Activated CD4-positive, alpha-beta T cell treated with anti-CD3 and anti-CD28 coated beads, Interleukin-2, amount 10 ng/mL, durations not matched to agents 7 days and 5 days (primary cell): ENCODE measurements around the gene DOCK10. TPM values are rescaled to one million over a fixed set of nuclear protein-coding genes. Genes with fewer than 3 reads are reported as not detected.

ENCODE experiments used
- CTCF ChIA-PET: fragments of 350-600 bp; sonication (Branson Sonifier 250); formaldehyde crosslinking; loops from one replicate; lab custom pipeline; 2021; ENCODE audit warnings: antibody characterized with exemption; lab: Charles Lee
- POLR2A ChIA-PET: fragments of 350-600 bp; sonication (Branson Sonifier 250); formaldehyde crosslinking; loops from one replicate; lab custom pipeline; 2021; ENCODE audit warnings: antibody characterized with exemption; lab: Charles Lee
- DNase-seq: peaks from one replicate; pipeline ENCODE4 v3.0.0-alpha.2; 2020
- H3K27ac Mint-ChIP-seq: one replicate; pipeline ENCODE4 v1.8.0; 2021; ENCODE audit warnings: mild to moderate bottlenecking, moderate library complexity, mixed read lengths
- H3K27me3 Mint-ChIP-seq: one replicate; pipeline ENCODE4 v1.8.0; 2021; ENCODE audit warnings: mixed read lengths
- H3K36me3 Mint-ChIP-seq: one replicate; pipeline ENCODE4 v1.8.0; 2021; ENCODE audit warnings: low read depth, mixed read lengths
- H3K4me1 Mint-ChIP-seq: one replicate; pipeline ENCODE4 v1.8.0; 2021; ENCODE audit warnings: mixed read lengths
- H3K4me3 Mint-ChIP-seq: one replicate; pipeline ENCODE4 v1.8.0; 2021; ENCODE audit warnings: mild to moderate bottlenecking, moderate library complexity, mixed read lengths
- H3K9me3 Mint-ChIP-seq: one replicate; pipeline ENCODE4 v1.8.0; 2021; ENCODE audit warnings: mixed read lengths
- total RNA-seq, 2 experiments: library from RNA; stranded (reverse); gene quantifications; one replicate each; pipeline ENCODE4 v1.2.3, GENCODE V29; 2021

The DOCK10 gene
- total RNA-seq, 2 experiments from 2014 or later: 269 to 281 TPM

DNA sequence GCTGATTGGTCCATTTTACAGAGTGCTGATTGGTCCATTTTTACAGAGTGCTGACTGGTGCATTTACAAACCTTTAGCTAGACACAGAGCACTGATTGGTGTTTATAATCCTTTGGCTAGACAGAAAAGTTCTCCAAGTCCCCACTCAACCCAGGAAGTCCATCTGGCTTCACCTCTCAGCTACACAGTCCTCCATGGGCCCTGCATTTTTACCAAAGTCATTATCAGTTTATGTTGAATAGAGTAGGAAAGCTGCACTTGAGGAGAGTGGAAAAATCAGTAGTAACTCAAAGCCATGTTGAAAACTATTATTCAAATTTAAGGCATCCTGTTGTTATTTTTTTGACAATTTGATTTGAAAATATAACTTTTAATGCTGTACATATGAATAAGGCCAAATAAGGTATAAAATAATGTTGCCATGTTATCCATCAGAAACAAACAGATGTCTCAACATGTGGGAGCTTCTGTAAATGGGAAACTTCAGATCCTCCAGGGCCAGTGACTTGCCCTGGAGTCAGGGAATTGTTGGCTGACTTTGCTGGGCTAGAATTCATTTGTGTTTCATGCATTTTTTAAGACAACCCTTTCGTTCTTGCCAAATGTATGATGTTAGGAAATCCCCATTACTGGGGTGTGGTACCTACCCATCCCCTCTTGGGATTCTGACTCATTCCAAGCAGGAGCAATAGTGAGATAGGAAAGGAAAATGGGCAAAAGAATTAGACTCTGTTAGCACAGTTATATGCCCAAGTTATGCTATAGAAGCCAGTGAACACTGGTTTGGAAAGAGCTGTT is 288.3 kb downstream of the DOCK10 start:
- ChIA-PET POLR2A (no interaction called here), CTCF (interaction anchor here (1.2 to 1.3 kb wide), 2 partner anchors 10 to 12 kb away, joined by 3 read pairs; no protein-coding TSS in a partner anchor)
- Mint-ChIP-seq H3K36me3 (peaks cover 23% of the 10 kb centered on the region), H3K27me3 (no peaks in the 10 kb centered on the region), H3K4me3 (no peak overlapping the region), H3K4me1 (no peaks in the 10 kb centered on the region), H3K27ac (no peak overlapping the region), H3K9me3 (peaks cover 24% of the 10 kb centered on the region)
- DNase-seq: no peak

DNA sequence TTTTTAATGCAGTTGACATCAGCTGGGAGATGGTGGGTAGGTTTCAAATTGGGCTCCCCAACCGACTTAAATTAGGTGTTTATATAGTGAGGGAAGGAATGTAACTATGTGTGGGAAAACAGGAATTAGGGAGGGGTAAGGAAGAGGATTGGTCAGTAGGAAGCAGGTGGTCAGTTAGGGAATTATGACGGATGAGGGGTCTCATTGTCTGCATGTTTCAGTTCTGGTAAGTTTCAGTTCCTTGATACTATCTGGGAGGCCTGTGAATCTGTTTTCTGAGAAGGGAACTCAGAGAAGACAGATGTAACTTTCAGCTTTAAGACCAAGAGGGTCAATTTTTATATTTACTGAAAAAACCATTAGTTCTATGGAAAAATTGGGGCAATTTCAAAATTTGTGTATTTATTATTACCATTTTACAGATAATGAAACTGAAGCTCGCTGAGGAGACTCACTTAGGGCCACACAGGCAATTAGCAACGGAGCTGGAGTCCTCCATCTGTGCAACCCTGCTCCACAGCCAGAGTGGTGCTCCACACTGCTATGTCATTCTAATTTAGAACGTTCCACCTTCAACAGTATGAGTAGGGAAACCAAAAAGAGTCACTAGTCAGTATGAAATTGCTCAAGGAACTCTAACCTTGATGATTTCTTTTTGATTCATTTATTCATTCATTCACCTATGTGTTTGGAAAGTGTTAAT is 290.1 kb downstream of the DOCK10 start:
- CTCF ChIA-PET: no interaction called here
- H3K27me3 Mint-ChIP-seq: peaks cover 3% of the 10 kb centered on the region
- peaks cover 7% of the 10 kb centered on the region for H3K9me3 Mint-ChIP-seq
- H3K27ac Mint-ChIP-seq: no peak overlapping the region
- no peaks in the 10 kb centered on the region for H3K4me1 Mint-ChIP-seq
- POLR2A ChIA-PET: no interaction called here
- peaks cover 5% of the 10 kb centered on the region for H3K36me3 Mint-ChIP-seq
- H3K4me3 Mint-ChIP-seq: no peak overlapping the region
- DNase-seq: no peak

DNA sequence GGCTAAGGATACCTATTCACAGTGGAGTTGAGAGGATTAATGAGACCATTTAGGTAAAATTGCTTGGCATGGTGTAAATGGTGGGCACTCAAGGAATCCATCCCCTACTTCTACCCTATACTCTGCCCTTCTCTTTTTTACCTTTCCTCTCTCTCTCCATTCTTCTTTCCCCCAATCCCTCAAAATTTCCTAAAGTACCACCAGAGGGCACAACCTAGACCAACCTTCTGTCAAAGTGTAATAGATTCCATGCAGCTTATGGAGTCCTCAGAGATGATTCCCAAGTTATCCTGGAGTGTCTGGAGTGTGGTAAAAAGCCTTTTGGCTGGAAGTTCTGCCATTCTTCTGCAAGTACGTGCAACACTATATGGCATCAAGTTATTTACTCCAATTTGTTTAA is 293.1 kb downstream of the DOCK10 start:
- Mint-ChIP-seq H3K4me3 (no peak overlapping the region), H3K27me3 (peaks cover 3% of the 10 kb centered on the region), H3K4me1 (no peaks in the 10 kb centered on the region), H3K36me3 (no peaks in the 10 kb centered on the region), H3K9me3 (no peaks in the 10 kb centered on the region), H3K27ac (no peak overlapping the region)
- ChIA-PET CTCF (no interaction called here), POLR2A (no interaction called here)
- DNase-seq: no peak

DNA sequence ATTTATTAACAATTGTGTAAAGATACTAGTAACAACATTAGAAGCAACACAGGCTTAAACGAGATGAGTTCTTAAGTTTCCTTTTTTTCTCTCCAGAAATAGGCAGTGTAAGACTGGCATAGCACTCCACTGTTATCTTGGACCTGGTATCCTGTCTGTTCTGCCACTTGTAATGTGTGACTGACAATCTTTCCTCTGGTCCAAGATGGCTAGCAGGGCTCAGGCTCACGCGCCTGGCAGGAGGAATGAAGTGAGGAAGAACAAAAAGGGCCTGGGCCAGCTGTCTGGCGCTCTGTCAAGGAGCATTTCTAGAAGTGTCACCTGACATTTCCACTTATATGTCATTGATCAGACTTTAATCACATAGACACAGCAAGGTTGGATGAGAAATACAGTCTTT is 294.5 kb downstream of the DOCK10 start:
- Mint-ChIP-seq H3K4me1 (no peaks in the 10 kb centered on the region), H3K27ac (no peak overlapping the region), H3K4me3 (no peak overlapping the region), H3K27me3 (peaks cover 3% of the 10 kb centered on the region), H3K9me3 (peaks cover 3% of the 10 kb centered on the region), H3K36me3 (no peaks in the 10 kb centered on the region)
- CTCF ChIA-PET: no interaction called here
- POLR2A ChIA-PET: no interaction called here
- DNase-seq: no peak

DNA sequence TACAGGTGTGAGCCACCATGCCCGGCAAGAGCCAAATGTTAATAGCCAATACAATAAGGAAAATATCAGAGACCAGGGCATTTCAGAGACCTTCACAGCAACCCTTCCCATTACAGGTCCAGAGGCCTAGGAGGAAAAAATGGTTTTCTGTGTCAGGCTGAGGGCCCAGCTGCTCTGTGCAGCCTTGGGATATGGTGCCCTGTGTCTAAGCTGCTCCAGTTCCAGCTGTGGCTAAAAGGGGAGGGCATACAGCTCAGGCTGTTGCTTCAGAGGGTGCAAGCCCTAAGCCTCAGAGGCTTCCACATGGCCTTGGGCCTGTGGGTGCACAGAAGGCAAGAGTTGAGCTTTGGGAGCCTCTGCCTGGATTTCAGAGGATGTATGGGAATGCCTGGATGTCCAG is 306.0 kb downstream of the DOCK10 start:
- H3K27ac Mint-ChIP-seq: no peak overlapping the region
- CTCF ChIA-PET: interaction anchor here (0.6 kb wide), 1 partner anchor 388 kb away, joined by 3 read pairs; no protein-coding TSS in a partner anchor
- DNase-seq: no peak
- no peaks in the 10 kb centered on the region for H3K27me3 Mint-ChIP-seq
- H3K4me3 Mint-ChIP-seq: no peak overlapping the region
- H3K36me3 Mint-ChIP-seq: no peaks in the 10 kb centered on the region
- H3K9me3 Mint-ChIP-seq: peaks cover 14% of the 10 kb centered on the region
- POLR2A ChIA-PET: no interaction called here
- no peaks in the 10 kb centered on the region for H3K4me1 Mint-ChIP-seq

DNA sequence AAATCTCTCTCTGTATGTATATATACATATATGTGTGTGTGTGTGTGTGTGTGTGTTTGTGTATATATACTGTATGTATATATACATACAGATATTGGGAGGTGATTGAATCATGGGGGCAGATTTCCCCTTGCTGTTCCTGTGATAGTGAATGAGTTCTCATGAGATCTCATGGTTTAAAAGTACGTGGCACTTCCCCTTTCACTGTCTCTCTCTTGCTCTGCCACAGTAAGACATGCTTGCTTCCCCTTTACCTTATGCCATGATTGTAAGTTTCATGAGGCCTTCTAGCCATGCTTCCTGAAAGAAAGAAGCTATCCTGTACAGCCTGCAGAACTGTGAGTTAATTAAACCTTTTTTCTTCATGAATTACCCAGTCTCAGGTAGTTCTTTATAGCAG is 307.3 kb downstream of the DOCK10 start:
- H3K9me3 Mint-ChIP-seq: peaks cover 14% of the 10 kb centered on the region
- ChIA-PET CTCF (no interaction called here), POLR2A (no interaction called here)

DNA sequence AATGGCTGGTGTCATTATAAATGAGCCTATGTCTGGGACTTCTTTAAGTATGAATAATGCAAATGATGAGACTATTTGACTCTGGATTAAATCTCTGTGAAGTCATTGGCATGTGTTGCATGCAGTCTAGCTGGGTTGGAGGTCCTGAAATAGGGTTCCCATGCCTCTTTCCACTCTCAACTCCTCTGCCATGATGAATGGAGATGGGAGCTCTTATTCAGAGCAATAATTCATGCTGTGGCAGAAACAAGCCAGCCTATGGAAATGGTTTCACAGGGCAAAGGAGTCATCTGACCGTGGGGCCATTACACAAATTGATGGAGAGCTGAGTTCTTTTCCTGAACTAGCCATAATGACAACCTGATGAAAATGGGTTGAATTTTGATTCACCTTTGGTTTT is 310.6 kb downstream of the DOCK10 start:
- no peak for DNase-seq
- Mint-ChIP-seq H3K9me3 (peaks cover 19% of the 10 kb centered on the region), H3K4me1 (no peaks in the 10 kb centered on the region), H3K4me3 (no peak overlapping the region), H3K36me3 (no peaks in the 10 kb centered on the region), H3K27ac (no peak overlapping the region), H3K27me3 (peaks cover 7% of the 10 kb centered on the region)
- CTCF ChIA-PET: no interaction called here
- POLR2A ChIA-PET: no interaction called here

More for the DNA sequence above, 307.3 kb downstream of the DOCK10 start:
- Mint-ChIP-seq H3K4me1 (no peaks in the 10 kb centered on the region), H3K36me3 (no peaks in the 10 kb centered on the region), H3K4me3 (no peak overlapping the region), H3K27ac (no peak overlapping the region), H3K27me3 (peaks cover 3% of the 10 kb centered on the region)
- DNase-seq: no peak

DNA sequence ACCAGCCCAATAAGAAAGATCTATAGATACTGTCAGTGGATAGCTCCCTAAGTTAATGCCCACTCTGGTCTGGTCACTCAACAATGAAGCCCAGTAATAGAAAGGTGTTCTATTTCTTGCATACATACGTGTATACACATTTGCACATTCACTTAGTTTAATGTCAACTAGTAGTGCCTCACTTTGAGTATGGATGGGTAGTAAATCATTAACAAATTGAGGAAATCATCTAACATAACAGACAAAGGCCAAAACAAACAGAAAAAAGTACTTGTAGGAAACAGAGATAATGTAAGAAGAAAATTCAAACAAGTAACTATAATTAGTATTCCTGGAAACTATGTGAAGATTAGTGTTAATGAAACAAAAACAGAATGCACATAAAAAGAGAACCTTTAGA is 312.8 kb downstream of the DOCK10 start:
- Mint-ChIP-seq H3K9me3 (peaks cover 13% of the 10 kb centered on the region), H3K27ac (no peak overlapping the region), H3K4me1 (no peaks in the 10 kb centered on the region), H3K36me3 (no peaks in the 10 kb centered on the region), H3K4me3 (no peak overlapping the region), H3K27me3 (peaks cover 9% of the 10 kb centered on the region)
- POLR2A ChIA-PET: no interaction called here
- no peak for DNase-seq
- CTCF ChIA-PET: interaction anchor here (0.7 kb wide), 1 partner anchor 20 kb away, joined by 3 read pairs; no protein-coding TSS in a partner anchor

DNA sequence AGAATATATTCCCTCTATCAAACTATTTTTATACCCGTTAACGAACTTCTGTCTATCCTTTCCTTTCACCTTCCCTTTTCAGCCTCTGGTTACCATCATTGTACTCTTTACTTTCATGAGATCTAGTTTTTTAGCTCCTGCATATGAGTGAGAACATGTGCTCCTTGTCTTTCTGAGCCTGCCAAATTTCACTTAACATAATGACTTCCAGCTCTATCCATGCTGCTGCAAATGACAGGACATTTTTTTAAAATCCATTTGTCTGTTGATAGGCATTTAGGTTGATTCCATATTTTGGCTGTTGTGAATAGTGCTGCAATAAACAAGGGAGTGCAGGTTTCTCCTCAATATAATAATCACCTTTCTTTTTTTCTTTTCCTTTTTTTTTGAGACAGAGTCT is 317.9 kb downstream of the DOCK10 start:
- ChIA-PET CTCF (no interaction called here), POLR2A (no interaction called here)
- H3K27me3 Mint-ChIP-seq: peaks cover 7% of the 10 kb centered on the region
- DNase-seq: no peak
- no peaks in the 10 kb centered on the region for H3K36me3 Mint-ChIP-seq
- no peak overlapping the region for H3K4me3 Mint-ChIP-seq
- no peak overlapping the region for H3K27ac Mint-ChIP-seq
- peaks cover 13% of the 10 kb centered on the region for H3K9me3 Mint-ChIP-seq
- H3K4me1 Mint-ChIP-seq: no peaks in the 10 kb centered on the region

DNA sequence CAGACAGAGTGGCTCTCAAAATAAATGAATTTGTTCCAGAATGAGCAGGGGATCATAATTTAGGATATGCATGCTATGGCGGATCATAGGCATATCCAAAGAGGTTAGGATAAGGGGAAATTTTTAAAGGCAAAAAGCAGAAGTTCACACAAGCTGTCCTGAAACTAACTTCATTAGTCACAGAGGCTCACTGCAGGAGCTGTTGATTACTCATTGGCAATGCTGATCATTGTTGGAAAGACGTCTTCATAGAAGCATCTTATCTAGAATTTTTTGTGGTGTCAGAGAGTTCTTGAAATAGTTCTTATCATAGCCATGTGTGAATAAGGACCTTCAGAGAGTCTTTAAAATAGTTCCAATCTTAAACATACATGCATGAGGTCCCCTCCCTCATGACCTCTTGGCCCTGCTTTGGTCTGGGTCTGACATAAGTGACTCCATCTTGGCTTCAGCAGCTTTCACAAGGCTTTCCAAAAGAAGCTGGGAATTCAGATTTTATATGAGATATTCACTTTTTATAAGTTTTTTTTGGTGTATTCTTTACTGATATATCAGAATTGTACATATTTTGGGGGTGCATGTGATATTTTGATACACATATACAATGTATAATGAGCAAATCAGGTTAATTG is 318.6 kb downstream of the DOCK10 start:
- CTCF ChIA-PET: no interaction called here
- peaks cover 7% of the 10 kb centered on the region for H3K27me3 Mint-ChIP-seq
- no peak overlapping the region for H3K4me3 Mint-ChIP-seq
- peaks cover 13% of the 10 kb centered on the region for H3K9me3 Mint-ChIP-seq
- no peak overlapping the region for H3K27ac Mint-ChIP-seq
- H3K36me3 Mint-ChIP-seq: no peaks in the 10 kb centered on the region
- POLR2A ChIA-PET: no interaction called here
- DNase-seq: no peak
- no peaks in the 10 kb centered on the region for H3K4me1 Mint-ChIP-seq

DNA sequence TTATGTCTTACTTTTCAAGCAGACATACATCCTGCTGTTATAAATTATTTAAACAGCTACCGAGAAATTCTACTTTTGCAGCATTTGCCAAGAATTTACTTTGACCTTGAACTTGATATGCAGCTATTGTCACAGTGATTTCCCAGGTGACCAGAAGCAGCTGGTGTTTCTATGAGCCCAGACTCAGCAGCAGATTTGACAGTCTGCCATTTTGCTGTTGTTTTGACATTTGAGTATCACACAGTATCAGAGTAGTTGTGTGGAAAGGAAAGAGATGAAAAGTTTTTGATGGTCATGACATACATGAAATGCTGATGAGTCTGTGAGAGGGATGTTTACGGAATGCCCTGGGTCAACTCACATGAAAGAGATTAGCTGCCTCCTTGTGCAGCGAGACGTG is 319.5 kb downstream of the DOCK10 start:
- Mint-ChIP-seq H3K4me3 (no peak overlapping the region), H3K9me3 (peaks cover 8% of the 10 kb centered on the region), H3K27ac (no peak overlapping the region), H3K36me3 (no peaks in the 10 kb centered on the region), H3K27me3 (peaks cover 4% of the 10 kb centered on the region), H3K4me1 (no peaks in the 10 kb centered on the region)
- ChIA-PET CTCF (no interaction called here), POLR2A (no interaction called here)
- DNase-seq: no peak

DNA sequence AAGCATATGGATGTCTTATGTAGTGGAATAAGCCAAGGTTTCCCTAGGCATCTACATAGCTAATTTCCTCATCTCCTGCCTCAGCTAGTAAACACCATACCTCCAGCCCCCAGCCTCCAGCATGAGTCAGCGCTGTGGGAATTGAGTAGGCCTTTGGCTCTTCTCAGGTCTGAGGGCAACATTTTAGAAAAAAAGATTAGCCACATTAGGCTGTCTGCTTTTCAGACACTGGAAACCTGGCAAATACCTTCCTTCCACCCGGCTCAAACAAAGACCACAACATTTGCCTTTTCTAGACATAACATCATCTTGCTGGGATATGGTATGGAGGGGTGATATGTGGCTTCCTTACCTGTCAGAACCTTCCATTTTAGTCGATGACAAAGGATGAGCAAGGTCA is 320.0 kb downstream of the DOCK10 start:
- Mint-ChIP-seq H3K27ac (no peak overlapping the region), H3K9me3 (peaks cover 4% of the 10 kb centered on the region), H3K27me3 (peaks cover 4% of the 10 kb centered on the region), H3K4me3 (no peak overlapping the region), H3K4me1 (no peaks in the 10 kb centered on the region), H3K36me3 (no peaks in the 10 kb centered on the region)
- ChIA-PET POLR2A (no interaction called here), CTCF (no interaction called here)
- no peak for DNase-seq

DNA sequence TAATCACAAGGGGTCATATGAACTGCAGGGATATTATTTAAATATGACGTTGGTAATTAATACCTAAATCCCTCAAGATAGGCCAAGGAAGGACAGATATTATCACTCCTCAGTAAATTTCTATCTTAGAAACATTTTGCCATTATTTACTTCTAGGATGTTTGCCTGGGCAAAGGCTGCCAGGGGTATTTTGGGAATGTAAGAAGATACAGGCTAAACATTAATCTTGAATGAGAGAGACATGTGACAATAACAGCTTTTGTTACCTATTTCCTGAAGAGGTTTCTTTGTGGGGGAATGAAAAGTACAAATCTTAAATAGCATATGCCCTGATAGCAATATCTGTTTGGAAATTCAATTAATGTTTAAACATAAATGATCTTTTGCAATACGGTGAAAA is 325.3 kb downstream of the DOCK10 start:
- Mint-ChIP-seq H3K4me1 (no peaks in the 10 kb centered on the region), H3K27me3 (peaks cover 6% of the 10 kb centered on the region), H3K27ac (no peak overlapping the region), H3K36me3 (no peaks in the 10 kb centered on the region), H3K9me3 (peaks cover 2% of the 10 kb centered on the region), H3K4me3 (no peak overlapping the region)
- DNase-seq: no peak
- POLR2A ChIA-PET: no interaction called here
- CTCF ChIA-PET: no interaction called here
